GM12875 (cell line): ENCODE data around the gene NR2C2.

Source experiments
- H3K4me3 ChIP-seq: one replicate; pipeline ENCODE4 v1.5.1; 2011; ENCODE audit warnings: low read depth, low read length, control low read depth
- CTCF ChIP-seq: IDR thresholded peaks from 2 replicates; pipeline ENCODE4 v1.5.1; 2011; ENCODE audit warnings: low read depth, mild to moderate bottlenecking, control low read depth, inconsistent platforms, low read length, moderate library complexity, borderline replicate concordance; ENCODE audit not compliant: insufficient read depth

Gene NR2C2

DNA sequence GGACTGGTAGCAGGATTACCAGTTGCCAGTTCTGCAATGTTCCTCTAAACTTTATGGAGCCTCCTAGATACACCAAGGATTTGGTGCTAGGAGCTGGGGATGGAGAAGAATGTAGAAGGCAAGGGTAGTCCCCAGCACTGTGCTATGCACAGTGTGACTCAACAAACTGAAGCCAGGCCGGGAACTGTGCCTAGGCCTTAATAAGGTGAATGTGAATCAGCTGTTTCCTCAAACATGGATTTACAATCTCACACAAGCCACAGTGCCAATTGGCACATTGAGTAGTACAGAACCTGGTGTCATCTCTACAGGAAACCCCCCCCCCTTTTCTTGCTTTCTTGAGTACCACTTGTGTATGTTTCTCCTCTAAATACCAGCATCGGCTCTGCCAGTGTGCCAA lies 85.3 kb downstream of the NR2C2 start:
- no peak for TF ChIP-seq CTCF
- H3K4me3 ChIP-seq: no peak overlapping the region

- no peak for TF ChIP-seq CTCF
- H3K4me3 ChIP-seq: no peak overlapping the region
Observed at GRCh38 chr3:15033103-15033502, 85.7 kb downstream of the NR2C2 start.

GRCh38 chr3:15038306-15038705 lies 90.9 kb downstream of the NR2C2 start:
- no peak overlapping the region for H3K4me3 ChIP-seq
- no peak for TF ChIP-seq CTCF

DNA sequence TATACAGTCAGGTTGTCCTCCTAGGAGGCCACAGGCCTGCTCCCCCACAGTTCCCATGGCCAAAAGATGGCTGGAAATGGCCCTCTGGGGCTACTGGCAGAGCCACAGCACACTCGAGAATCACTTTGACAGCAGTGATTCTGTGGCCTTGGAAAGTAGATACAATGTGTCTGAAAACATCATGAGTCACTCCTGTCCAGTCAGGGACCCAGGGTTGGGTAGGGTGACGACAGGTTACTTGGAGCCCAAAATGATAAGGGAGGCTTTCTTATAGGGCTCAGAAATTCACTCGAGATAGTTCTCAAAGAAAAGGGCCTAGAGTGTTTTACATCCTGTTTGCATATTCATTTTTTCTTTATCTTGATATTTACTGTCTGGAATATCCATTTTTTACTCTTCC lies 93.5 kb downstream of the NR2C2 start:
- H3K4me3 ChIP-seq: no peak overlapping the region
- no peak for TF ChIP-seq CTCF

GRCh38 chr3:15041950-15042349 lies 94.6 kb downstream of the NR2C2 start:
- H3K4me3 ChIP-seq: no peak overlapping the region
- TF ChIP-seq CTCF: no peak

GRCh38 chr3:15042936-15043335 lies 95.6 kb downstream of the NR2C2 start:
- TF ChIP-seq CTCF: no peak
- no peak overlapping the region for H3K4me3 ChIP-seq

- TF ChIP-seq CTCF: no peak
- H3K4me3 ChIP-seq: no peak overlapping the region
Observed at GRCh38 chr3:15043408-15044171, 96.2 kb downstream of the NR2C2 start.
